Uterus (tissue), 2 donors: ENCODE measurements around the gene TNFSF9.
"Not testable (repeated sequence)": the region's sequence is repeated elsewhere in the genome, so short reads cannot be mapped to it uniquely, and the experiment has no call there.

Experiments
- CTCF ChIP-seq, 4 experiments: fragments of 200-600 bp in 2 of 4; fragments of 450-650 bp in 2 of 4; sonication (generic) in 2 of 4; IDR thresholded peaks; one replicate each; pipeline ENCODE4 v1.5.1; 2016 to 2019; ENCODE audit warnings: antibody characterized with exemption in 4 of 4, mild to moderate bottlenecking in 2 of 4, moderate library complexity in 1 of 4
- POLR2A ChIP-seq, 2 donors: fragments of 450-650 bp; IDR thresholded peaks; one replicate each; pipeline ENCODE4 v1.6.1; 2016; ENCODE audit warnings: antibody characterized with exemption in 2 of 2, mild to moderate bottlenecking in 1 of 2, moderate library complexity in 1 of 2

DNA sequence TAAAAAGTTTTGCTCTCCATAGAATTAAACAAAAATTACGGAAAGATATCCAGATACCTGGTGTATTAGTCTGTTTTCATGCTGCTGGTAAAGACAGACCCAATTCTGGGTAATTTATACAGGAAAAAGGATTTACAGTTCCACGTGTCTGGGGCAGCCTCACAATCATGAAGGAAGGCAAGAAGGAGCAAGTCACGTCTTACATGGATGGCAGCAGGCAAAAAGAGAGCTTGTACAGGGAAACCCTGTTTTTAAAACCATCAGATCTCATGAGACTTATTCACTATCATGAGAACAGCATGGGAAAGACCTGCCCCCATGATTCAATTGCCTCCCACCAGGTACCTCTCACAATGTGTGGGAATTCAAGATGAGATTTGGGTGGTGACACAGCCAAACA, 35.9 kb downstream of the TNFSF9 start:
- TF ChIP-seq POLR2A, CTCF (IDR thresholded peaks at IDR 0.05): not testable (repeated sequence)
